GM13977 (cell line): ENCODE data around the gene GNAQ.

Experiments
- DNase-seq: peaks from one replicate; pipeline ENCODE4 v3.0.0; 2012; ENCODE audit warnings: low spot score
- in situ Hi-C: fragments of 300-500 bp; cut with MboI; formaldehyde crosslinking; loops from one replicate; pipeline ENCODE4 v1.12.0; 2022; ENCODE audit warnings: low sequenced_read_pairs, low pct_unique_long_range_greater_than_20kb, mixed read lengths, inconsistent platforms; ENCODE audit not compliant: unreplicated experiment
- TF ChIP-seq, protein P1 (sequence below): IDR thresholded peaks from 2 replicates; pipeline ENCODE4 v1.5.1; 2012; ENCODE audit warnings: mild to moderate bottlenecking, control low read depth; ENCODE audit not compliant: insufficient read depth; ENCODE audit errors: extremely low read depth, missing control alignments

GNAQ gene

DNA sequence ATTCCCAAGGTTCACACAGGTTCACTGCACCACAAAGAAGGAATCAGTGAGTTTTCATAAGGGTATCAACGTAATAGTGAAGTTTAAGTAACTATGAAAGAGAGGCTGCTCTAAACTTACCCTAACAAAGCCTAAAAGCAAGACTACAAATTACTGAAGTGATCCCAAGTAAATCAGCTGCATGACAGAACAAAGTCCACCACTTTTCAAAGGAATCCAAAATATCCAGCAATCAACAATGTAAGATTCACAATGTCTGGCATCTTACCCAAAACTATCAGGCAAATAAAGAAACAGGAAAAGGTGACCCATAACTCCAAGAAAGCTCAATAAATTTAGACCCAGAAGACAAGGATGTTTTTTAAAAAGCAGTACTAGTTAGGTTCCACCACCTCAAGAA lies 70.1 kb downstream of the GNAQ start:
- TF ChIP-seq, protein P1, sequence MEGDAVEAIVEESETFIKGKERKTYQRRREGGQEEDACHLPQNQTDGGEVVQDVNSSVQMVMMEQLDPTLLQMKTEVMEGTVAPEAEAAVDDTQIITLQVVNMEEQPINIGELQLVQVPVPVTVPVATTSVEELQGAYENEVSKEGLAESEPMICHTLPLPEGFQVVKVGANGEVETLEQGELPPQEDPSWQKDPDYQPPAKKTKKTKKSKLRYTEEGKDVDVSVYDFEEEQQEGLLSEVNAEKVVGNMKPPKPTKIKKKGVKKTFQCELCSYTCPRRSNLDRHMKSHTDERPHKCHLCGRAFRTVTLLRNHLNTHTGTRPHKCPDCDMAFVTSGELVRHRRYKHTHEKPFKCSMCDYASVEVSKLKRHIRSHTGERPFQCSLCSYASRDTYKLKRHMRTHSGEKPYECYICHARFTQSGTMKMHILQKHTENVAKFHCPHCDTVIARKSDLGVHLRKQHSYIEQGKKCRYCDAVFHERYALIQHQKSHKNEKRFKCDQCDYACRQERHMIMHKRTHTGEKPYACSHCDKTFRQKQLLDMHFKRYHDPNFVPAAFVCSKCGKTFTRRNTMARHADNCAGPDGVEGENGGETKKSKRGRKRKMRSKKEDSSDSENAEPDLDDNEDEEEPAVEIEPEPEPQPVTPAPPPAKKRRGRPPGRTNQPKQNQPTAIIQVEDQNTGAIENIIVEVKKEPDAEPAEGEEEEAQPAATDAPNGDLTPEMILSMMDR: no peak
- in situ Hi-C loops: no loop called here
- DNase-seq: no peak

DNA sequence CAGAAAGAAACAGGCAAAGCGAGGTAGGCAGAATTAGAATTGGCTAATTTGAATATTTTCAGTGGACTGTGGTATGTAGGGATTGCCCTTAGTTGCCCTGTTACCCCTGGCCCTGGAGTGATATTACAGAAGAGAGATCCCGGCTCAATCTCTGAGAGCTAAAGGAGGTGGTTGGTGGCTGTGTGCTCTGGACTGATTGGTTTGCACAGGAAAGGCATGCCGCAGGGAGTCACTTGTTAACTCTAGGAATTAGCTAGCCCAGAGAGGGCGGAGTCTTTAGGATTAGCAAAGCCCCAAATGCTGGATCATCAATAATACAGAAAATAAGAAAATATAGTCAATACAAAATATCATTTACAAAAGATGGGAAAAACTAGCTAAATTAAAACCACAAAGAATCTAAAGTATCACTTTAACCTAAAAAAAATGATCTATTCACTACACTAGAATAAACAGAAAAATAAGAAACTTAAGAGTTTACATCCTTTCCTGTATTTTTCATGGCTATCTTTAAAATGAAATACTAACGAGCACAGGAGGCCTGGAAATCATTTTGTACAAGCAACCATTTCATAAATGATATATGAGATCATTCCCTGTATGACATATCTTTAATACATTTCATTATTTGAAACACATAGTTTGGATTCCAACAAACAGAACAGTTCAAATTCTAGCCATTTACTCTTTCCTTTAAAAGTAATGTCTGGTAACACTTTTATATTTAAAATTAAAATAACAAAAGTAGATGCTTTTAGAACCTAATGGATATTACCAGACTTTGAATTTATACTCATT lies 71.1 kb downstream of the GNAQ start:
- TF ChIP-seq, protein P1: no peak
- DNase-seq: no peak
- in situ Hi-C loops: no loop called here

DNA sequence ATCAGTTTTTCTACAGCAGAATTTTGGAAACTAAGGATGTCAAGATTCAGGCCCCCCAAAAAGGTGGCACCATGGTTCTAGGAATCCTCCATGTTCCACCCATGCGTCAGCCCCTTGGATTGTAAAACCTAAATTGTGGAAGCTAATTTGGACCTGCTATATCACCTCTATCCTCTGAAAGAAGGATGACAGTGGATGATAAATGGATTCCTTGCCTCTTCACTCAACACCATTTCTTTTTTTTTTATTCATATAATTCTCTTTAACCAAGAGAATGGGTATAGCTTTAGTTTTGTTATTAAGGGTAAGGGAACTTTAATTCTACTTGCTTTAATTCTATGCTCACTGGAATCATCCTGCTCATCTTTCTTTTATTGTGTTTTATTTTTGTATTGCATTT lies 71.8 kb downstream of the GNAQ start:
- DNase-seq: no peak
- in situ Hi-C loops: no loop called here
- TF ChIP-seq, protein P1: no peak

DNA sequence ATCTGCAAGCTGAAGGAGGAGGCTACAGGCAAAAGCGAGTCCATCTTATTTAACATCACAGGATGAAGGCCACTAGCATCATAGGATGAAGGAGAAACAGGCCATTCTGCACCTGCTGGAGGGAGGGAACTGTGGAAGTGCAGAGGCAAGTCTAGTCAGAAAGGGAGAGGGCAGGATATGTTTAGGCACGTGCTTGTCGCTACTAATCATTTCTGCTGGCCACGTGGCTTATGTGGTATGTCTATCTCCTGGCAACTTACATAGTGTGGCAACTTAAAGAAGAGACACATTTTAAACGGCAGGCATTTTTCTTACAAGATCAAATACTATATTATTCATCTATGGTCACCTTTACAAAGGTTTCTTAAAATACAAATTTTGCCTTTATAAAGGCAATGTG lies 74.0 kb downstream of the GNAQ start:
- in situ Hi-C loops: no loop called here
- DNase-seq: no peak

DNA sequence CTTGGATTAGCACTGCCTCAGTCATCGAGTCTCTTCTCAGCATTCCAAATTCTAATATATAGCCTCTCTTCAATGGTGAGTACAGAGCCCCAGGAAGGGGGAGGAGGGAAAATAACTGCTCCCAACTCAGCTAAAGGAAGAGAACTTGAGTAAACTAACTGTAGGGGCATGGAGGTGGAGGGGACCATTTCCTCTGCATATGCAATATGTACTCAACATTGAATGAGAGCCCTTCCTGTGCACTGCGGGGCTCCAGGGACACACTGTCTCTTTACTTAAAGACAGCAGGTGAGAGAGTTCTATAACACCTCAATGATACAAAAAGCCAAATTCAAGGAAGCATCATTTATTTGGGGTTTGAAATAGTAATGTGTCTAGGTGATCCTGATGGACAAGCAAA lies 75.1 kb downstream of the GNAQ start:
- in situ Hi-C loops: no loop called here
- no peak for DNase-seq
- TF ChIP-seq, protein P1: no peak

More for the DNA sequence above, 74.0 kb downstream of the GNAQ start:
- TF ChIP-seq, protein P1: no peak

DNA sequence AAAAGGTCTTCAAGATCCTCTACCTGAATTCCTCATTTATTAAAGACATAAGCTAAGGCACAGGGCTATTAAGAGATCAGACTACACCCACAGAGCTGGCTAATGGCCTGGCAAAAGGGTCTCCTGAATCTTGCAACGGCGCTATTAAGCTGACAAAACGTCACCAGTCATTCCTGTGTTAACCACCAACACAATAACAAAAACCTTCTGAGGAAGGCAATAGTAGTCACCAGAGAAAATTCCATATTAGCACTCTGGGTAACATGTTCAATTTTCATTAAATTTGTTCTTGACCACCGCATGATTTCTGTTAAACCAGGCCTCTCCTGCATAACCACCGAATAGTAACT lies 77.0 kb downstream of the GNAQ start:
- TF ChIP-seq, protein P1: no peak
- in situ Hi-C loops: no loop called here
- DNase-seq: no peak
